Neural progenitor cell (in vitro differentiated cells): Measurements from ENCODE around the gene ADAMTSL2.

Experiments
- EZH2 ChIP-seq: fragments of 200-600 bp; sonication (generic); IDR thresholded peaks from 2 replicates; pipeline ENCODE4 v1.6.1; 2017; ENCODE audit warnings: antibody characterized with exemption, mild to moderate bottlenecking, moderate library complexity
- EZH2phosphoT487 ChIP-seq: fragments of 200-600 bp; sonication (generic); IDR thresholded peaks from 2 replicates; pipeline ENCODE4 v1.6.1; 2017; ENCODE audit warnings: antibody characterized with exemption
- TF ChIP-seq, protein P1 (sequence below): fragments of 200-600 bp; sonication (generic); IDR thresholded peaks from 2 replicates; pipeline ENCODE4 v1.5.1; 2017; ENCODE audit warnings: antibody characterized with exemption, mild to moderate bottlenecking

DNA sequence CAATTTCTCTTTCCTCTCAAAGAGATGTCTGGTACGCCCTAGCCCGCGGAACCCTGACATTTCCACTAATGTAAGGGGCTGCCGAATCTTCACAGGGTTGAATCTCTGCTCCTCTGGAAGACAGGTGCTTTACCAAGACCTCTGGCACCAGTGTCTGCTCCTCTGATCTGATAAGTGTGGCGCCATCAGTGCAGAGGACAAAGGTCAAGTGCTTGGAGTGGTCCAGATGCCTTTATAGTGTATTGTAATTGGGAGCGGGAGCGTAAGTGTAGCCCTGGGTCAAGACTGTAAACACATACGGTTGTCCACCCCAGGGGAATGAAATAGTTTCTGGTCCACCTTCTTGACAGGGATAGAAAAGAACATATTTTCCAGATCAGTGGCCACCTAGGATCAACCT lies 17.7 kb downstream of the ADAMTSL2 start:
- TF ChIP-seq, protein P1, sequence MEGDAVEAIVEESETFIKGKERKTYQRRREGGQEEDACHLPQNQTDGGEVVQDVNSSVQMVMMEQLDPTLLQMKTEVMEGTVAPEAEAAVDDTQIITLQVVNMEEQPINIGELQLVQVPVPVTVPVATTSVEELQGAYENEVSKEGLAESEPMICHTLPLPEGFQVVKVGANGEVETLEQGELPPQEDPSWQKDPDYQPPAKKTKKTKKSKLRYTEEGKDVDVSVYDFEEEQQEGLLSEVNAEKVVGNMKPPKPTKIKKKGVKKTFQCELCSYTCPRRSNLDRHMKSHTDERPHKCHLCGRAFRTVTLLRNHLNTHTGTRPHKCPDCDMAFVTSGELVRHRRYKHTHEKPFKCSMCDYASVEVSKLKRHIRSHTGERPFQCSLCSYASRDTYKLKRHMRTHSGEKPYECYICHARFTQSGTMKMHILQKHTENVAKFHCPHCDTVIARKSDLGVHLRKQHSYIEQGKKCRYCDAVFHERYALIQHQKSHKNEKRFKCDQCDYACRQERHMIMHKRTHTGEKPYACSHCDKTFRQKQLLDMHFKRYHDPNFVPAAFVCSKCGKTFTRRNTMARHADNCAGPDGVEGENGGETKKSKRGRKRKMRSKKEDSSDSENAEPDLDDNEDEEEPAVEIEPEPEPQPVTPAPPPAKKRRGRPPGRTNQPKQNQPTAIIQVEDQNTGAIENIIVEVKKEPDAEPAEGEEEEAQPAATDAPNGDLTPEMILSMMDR: no peak
- no peak for TF ChIP-seq EZH2phosphoT487
- TF ChIP-seq EZH2: no peak
